ENCODE data around the gene DELE1. TPM values are rescaled to one million over a fixed set of nuclear protein-coding genes. Genes with fewer than 3 reads are reported as not detected.
"Not testable (repeated sequence)": the region's sequence is repeated elsewhere in the genome, so short reads cannot be mapped to it uniquely, and the experiment has no call there.

DELE1 gene
- total RNA-seq, 1 donor: 47.1 TPM

DNA sequence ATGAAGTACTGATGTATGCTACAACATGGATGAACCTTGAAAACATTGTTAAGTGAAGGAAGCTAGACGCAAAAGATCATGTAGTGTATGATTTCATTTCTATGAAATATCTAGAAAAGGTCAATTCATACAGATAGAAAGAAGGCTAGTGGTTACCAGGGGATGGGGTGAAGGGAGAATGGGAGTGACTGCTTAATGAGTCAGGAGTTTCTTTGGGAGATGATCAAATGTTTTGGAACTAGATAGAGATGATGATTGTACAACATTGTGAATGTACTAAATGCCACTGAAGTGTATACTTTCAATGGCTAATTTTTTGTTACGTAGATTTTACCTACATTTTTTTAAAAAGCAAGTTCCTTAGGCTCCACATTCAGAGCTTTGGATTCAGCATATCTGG, 14.9 kb upstream of the DELE1 start:
- peaks cover 17% of the 10 kb centered on the region for H3K27me3 ChIP-seq (ENCODE audit: insufficient read depth, low read length)
- H3K4me1 ChIP-seq (ENCODE audit: insufficient read depth, low read length): peaks cover 12% of the 10 kb centered on the region
- H3K9me3 ChIP-seq (ENCODE audit: low read depth, low read length): no peaks in the 10 kb centered on the region
- no peak overlapping the region for H3K4me3 ChIP-seq (ENCODE audit: low read length)

DNA sequence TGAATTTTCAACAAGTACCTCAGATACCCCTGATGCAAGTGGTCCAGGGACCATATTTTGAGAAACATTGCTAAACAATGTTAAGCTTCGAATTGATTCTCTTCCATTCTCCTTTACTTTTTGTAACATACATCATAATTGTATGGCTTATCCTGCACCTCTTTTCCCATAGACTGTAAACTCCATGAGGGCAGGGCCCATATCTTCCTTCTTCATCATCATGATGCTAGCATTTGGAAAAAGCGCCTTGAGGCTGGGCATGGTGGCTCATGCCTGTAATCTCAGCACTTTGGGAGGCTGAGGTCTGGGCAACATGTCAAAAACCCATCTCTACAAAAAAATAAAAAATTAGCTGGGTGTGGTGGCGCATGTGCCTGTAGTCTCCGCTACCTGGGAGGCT, 14.5 kb upstream of the DELE1 start:
- Histone ChIP-seq H3K27me3 (ENCODE audit: insufficient read depth, low read length) (peaks cover 18% of the 10 kb centered on the region), H3K4me1 (ENCODE audit: insufficient read depth, low read length) (peaks cover 16% of the 10 kb centered on the region), H3K9me3 (ENCODE audit: low read depth, low read length) (no peaks in the 10 kb centered on the region), H3K4me3 (ENCODE audit: low read length) (no peak overlapping the region)

DNA sequence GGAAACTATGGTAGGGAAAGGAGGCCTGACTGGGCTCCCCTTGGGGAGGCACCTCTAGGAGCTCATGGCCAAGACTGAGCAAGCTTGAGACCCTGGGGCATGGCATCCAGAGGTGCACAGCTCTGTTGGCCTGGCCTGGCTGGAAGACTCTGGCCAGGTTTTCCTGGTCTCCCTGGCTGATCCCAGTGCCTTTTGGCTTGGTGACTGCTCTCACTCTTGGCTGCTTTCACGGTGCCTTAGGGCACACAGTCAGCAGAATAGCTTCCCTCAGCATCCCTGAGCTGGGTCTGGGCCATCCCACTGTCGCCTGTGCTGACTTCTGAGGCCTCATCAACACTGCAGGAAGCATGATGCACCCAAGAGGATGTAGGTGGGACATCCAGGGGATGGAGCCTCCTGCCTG, 13.4 kb upstream of the DELE1 start:
- H3K4me3 ChIP-seq (ENCODE audit: low read length): no peak overlapping the region
- peaks cover 20% of the 10 kb centered on the region for H3K4me1 ChIP-seq (ENCODE audit: insufficient read depth, low read length)

DNA sequence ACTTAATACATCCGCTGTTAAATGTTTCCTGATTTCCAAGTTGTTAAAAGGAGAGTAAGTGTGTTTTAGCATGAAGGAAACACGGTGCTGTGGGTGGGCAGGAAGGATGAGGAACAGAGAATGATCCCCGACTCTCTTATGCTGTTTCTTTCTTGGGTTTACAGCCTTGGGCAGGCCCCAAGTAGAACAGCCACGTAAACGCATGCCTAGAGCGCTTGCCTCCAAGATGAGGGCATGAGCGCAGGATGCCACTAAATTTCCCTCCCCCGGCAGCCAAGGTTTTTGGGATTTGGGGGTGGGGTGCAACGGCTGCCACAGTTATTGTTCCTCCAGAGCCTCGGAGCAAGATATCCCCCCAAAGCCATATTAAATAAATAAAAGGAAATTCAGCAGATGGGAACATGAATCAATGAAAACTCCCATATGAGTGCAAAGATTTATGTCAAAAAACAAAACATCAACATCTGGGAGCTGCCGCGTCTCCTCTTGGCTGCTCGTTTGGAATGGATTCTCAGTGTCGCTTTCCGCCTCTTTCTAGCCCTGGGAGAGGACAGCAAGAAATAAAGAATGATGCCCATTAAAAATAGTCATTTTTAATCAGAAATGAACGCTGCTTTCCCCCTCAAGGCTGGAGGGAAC, 10.0 kb upstream of the DELE1 start:
- H3K4me3 ChIP-seq (ENCODE audit: low read length): peak overlapping the region; percentile 13

More for the DNA sequence above, 13.4 kb upstream of the DELE1 start:
- no peaks in the 10 kb centered on the region for H3K9me3 ChIP-seq (ENCODE audit: low read depth, low read length)
- H3K27me3 ChIP-seq (ENCODE audit: insufficient read depth, low read length): peaks cover 22% of the 10 kb centered on the region

DNA sequence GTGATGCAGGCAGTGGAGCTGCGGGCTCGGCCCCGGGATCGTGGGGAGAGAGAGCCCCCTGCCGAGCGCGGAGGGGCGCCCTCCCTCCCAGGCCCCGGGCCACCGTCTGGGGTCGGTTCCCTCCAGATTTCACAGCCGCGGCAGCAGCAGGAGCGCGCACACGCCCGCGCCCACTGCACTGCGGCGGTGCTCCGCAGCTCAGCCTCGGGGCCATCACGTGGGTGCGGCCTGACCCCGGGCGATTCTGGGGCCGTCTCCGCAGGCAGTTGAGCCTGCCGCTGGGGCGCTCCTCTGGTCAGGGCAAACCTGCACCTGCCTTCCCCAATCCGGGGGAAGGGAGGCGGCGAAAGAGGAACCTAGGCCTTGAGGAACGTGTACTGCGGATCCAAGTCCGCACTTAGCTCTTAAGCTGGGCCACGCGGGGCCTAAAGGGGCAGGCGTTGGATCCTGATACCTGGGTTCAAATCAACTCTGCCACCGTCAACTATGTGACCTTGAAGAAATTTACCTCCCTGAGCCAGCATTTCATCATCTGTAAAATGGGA, 9.4 kb upstream of the DELE1 start:
- peaks cover 22% of the 10 kb centered on the region for H3K27me3 ChIP-seq (ENCODE audit: insufficient read depth, low read length)
- H3K4me1 ChIP-seq (ENCODE audit: insufficient read depth, low read length): peaks cover 16% of the 10 kb centered on the region
- no peaks in the 10 kb centered on the region for H3K9me3 ChIP-seq (ENCODE audit: low read depth, low read length)
- H3K4me3 ChIP-seq (ENCODE audit: low read length): peak overlapping the region; percentile 13

More for the DNA sequence above, 10.0 kb upstream of the DELE1 start:
- Histone ChIP-seq H3K9me3 (ENCODE audit: low read depth, low read length) (no peaks in the 10 kb centered on the region), H3K27me3 (ENCODE audit: insufficient read depth, low read length) (peaks cover 22% of the 10 kb centered on the region), H3K4me1 (ENCODE audit: insufficient read depth, low read length) (peaks cover 16% of the 10 kb centered on the region)

DNA sequence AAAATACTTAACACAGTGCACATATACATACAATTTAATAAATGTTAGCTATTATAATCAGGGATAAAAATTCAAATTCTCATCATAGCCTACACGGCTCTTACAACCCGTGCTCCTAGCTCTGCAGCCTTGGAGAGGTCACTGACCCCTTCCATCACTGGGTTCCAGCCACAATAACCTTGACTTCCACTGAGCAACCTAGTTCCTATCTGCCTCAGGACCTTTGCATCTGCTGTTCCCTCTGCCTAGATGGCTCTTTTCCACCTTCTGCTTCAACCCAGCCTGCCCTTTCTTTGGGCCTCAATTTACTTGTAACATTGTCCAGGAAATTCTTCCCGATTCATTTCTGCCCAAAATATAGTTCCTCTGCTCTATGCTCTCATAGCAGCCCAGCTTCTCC, 8.9 kb upstream of the DELE1 start:
- H3K4me1 ChIP-seq (ENCODE audit: insufficient read depth, low read length): peaks cover 16% of the 10 kb centered on the region
- peaks cover 22% of the 10 kb centered on the region for H3K27me3 ChIP-seq (ENCODE audit: insufficient read depth, low read length)
- no peaks in the 10 kb centered on the region for H3K9me3 ChIP-seq (ENCODE audit: low read depth, low read length)
- no peak overlapping the region for H3K4me3 ChIP-seq (ENCODE audit: low read length)

DNA sequence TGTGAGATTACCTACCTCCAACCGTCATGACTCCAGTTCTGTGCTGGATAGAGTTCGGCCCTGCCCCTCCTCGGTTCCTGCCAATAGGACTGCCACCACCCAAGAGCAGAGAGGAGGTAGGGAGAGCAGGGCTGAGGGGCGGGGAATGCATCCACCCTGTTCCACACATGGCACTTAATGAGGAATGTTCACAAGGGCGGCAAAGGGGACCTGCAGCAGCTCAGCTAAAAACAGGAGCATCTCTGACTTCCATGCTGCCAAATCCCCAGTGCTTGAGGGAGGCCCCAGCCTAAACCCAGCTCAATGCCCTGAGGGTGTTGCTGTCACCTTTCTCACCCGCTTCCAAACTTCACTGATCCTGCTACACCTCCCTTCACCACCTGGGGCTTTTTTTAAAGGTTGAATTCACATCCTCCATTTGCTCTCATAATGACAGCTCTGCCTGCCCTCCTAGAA, 7.8 kb upstream of the DELE1 start:
- Histone ChIP-seq H3K27me3 (ENCODE audit: insufficient read depth, low read length) (peaks cover 22% of the 10 kb centered on the region), H3K9me3 (ENCODE audit: low read depth, low read length) (no peaks in the 10 kb centered on the region), H3K4me3 (ENCODE audit: low read length) (no peak overlapping the region)

DNA sequence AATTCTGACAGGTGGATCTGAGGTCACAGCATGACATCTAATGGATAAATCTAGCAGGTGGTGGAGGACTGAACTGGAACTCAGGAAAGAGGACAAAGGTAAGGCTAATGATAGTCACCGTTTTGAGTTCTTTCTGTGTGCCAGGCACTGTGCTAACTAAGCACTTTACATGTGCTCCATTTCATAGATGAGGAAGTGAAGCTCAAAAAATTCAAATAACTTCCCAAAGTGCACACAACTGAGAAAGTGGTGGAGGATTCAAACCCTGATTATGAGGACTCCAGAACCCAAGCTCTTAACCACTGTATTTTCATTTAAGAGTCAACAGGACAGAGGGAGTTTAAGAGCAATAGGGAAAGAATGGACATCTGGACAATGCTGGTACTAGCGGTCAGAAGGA, 7.1 kb upstream of the DELE1 start:
- H3K9me3 ChIP-seq (ENCODE audit: low read depth, low read length): no peaks in the 10 kb centered on the region
- H3K4me3 ChIP-seq (ENCODE audit: low read length): no peak overlapping the region
- peaks cover 16% of the 10 kb centered on the region for H3K4me1 ChIP-seq (ENCODE audit: insufficient read depth, low read length)
- peaks cover 22% of the 10 kb centered on the region for H3K27me3 ChIP-seq (ENCODE audit: insufficient read depth, low read length)

More for the DNA sequence above, 7.8 kb upstream of the DELE1 start:
- H3K4me1 ChIP-seq (ENCODE audit: insufficient read depth, low read length): peaks cover 16% of the 10 kb centered on the region

DNA sequence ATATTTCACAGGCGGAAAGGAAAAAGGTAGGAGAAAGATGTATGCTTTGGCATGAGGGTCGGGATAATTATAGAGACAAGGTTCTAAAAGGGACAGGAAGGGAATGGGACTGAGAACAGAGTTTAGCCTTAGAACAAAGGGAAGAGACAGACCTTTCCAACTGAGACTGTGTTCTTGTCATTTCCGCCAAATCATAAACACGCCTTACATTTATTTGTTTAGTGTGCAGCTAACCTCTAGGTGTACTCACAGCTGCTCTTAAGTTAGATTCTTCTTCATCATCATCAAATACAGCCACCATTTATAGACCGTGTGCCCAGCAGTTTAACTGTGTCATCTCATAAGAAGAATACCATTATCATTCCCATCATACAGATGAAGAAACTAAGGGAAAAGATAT, 5.9 kb upstream of the DELE1 start:
- no peak overlapping the region for H3K4me3 ChIP-seq (ENCODE audit: low read length)
- peaks cover 19% of the 10 kb centered on the region for H3K4me1 ChIP-seq (ENCODE audit: insufficient read depth, low read length)
- peaks cover 15% of the 10 kb centered on the region for H3K27me3 ChIP-seq (ENCODE audit: insufficient read depth, low read length)
- H3K9me3 ChIP-seq (ENCODE audit: low read depth, low read length): no peaks in the 10 kb centered on the region

DNA sequence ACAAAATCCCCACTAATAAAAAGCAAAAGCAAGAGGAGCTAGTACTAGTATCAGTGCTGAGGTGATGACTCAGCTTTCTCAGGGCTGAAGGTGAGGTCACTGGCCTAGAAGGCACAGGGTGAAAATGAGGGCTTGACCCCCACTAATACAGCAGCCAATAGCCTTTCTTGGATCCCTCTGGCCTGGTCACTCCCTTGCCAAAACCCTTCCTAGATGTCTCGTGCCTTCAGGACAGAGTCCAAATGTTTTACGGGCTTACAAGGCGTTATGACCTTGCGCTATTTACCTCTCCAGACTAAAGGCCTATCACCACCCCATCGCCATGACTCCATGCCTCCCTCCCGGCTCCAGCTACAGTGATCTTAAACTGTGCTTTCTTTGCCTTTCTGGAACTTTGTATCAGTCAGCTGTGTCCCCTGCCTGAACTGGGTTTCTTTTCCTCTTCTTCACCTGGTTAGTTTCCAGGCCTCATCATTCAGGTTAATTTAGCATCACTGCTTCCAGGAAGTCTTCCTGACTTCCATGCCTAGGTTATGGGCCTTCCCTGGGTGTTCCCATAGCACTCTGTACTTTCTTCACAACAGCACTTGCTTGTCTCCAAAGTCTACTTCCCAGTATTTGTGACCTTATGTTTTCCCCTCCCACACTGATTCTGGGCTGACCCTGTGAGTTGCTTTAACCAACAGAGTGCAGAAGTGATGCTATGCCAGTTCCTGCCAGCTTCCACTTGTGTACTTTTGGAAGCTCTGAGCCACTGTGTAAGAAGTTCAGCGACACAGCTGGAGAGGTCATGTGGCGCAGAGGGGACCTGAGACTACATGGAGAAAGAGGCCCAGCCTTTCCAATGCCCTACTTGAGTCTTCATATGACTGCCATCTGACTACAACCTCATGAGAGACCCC, 4.2 kb upstream of the DELE1 start:
- Histone ChIP-seq H3K27me3 (ENCODE audit: insufficient read depth, low read length) (peaks cover 2% of the 10 kb centered on the region), H3K4me1 (ENCODE audit: insufficient read depth, low read length) (peaks cover 17% of the 10 kb centered on the region), H3K4me3 (ENCODE audit: low read length) (no peak overlapping the region), H3K9me3 (ENCODE audit: low read depth, low read length) (no peaks in the 10 kb centered on the region)

DNA sequence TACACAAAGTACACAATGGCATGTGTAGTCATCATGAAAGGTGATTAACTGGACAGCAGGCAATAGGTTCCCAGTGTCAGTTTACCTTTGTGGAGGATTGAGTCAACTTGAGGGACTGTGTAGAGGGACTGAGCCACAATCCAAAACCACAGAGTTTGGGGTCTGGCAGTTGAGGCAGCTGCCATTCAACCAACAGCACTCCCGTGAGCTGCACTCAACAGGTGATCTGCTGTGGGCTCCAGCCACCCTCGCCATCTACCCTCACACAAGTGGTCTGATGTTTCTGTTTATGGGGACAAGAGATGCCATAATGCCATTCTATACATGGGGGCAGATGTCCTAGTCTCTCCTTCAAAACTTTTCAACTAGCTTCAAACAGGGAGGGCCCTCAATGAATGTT, 2.9 kb upstream of the DELE1 start:
- no peaks in the 10 kb centered on the region for H3K27me3 ChIP-seq (ENCODE audit: insufficient read depth, low read length)
- no peak overlapping the region for H3K4me3 ChIP-seq (ENCODE audit: low read length)
- no peaks in the 10 kb centered on the region for H3K9me3 ChIP-seq (ENCODE audit: low read depth, low read length)
- peaks cover 17% of the 10 kb centered on the region for H3K4me1 ChIP-seq (ENCODE audit: insufficient read depth, low read length)

DNA sequence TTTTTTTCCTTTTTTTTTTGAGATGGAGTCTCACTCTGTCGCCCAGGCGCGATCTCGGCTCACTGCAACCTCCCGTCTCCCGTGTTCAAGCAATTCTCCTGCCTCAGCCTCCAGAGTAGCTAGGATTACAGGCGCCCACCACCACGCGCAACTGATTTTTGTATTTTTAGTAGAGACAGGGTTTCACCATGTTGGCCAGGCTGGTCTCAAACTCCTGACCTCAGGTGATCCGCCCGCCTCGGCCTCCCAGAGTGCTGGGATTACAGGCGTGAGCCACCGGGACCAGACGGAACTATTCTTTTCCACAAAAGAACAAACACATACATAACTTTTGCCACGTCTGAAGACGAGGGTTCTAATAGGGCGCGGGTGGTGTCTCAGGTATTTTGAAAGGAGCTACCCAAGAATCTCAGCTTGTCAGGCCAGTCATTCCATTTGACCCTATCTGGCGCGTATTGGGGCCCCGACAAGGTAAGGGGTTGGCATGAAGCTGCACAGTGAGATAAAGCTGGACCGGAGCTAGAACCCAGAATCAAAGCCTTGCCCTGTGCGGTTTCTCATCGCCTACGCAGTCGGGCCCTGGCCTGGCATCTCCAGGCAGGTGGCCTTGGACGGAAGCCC, 734 bp upstream of the DELE1 start:
- Histone ChIP-seq H3K4me3 (ENCODE audit: low read length) (peak overlapping the region; percentile 47), H3K4me1 (ENCODE audit: insufficient read depth, low read length) (peaks cover 24% of the 10 kb centered on the region)
- not testable (repeated sequence) for H3K9me3 ChIP-seq (ENCODE audit: low read depth, low read length); H3K27me3 ChIP-seq (ENCODE audit: insufficient read depth, low read length)

DNA sequence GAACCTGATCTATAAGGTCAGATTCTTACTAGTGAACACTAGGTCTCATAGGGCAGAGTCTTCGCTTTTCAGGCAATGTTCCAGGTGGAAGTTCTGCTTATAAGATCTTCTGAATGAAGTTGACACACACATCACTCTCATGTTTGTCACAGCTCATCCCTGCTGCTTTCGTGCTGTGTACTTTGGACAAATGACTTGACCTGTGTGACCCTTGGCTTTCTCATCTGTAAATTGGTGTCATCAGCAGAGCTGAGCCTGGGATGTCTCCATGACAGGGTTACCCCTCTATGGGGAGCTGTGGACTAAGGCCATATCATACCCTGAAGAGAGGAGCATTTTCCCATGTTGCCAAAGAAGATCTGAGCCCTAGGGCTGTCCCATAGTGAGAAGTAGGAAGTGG, 2.8 kb downstream of the DELE1 start:
- Histone ChIP-seq H3K4me3 (ENCODE audit: low read length) (no peak overlapping the region), H3K4me1 (ENCODE audit: insufficient read depth, low read length) (peaks cover 27% of the 10 kb centered on the region), H3K9me3 (ENCODE audit: low read depth, low read length) (no peaks in the 10 kb centered on the region), H3K27me3 (ENCODE audit: insufficient read depth, low read length) (no peaks in the 10 kb centered on the region)

DNA sequence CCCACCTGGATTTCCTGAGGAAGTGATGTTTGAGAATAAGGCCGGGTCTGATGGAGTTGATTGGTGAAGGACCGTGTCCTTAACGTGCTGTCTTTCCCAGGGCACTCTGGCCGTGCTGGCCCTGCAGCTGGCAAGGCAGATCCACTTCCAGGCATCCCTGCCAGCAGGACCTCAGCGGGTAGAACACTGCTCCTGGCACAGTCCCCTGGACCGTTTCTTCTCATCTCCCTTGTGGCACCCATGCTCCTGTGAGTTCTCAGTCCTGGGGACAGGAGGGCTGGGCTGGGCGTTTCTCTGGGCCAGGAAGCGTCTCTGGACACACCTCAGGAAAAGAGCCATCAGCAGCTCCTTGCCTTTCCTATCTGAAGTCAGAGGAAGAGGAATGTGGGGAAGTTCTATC, 4.4 kb downstream of the DELE1 start:
- Histone ChIP-seq H3K4me1 (ENCODE audit: insufficient read depth, low read length) (peaks cover 20% of the 10 kb centered on the region), H3K9me3 (ENCODE audit: low read depth, low read length) (no peaks in the 10 kb centered on the region), H3K4me3 (ENCODE audit: low read length) (no peak overlapping the region), H3K27me3 (ENCODE audit: insufficient read depth, low read length) (no peaks in the 10 kb centered on the region)
